Transverse colon (tissue), 4 donors: ENCODE measurements around the gene RUSF1. TPM values are rescaled to one million over a fixed set of nuclear protein-coding genes. Genes with fewer than 3 reads are reported as not detected.

Experiments used
- DNase-seq: peaks from one replicate; pipeline ENCODE4 v3.0.0-alpha.2; 2019
- H3K27ac ChIP-seq, 4 donors: fragments of 200-600 bp; sonication (generic); 2 replicates each; pipeline ENCODE4 v1.5.1; 2016 to 2018; ENCODE audit warnings: inconsistent platforms in 4 of 4
- H3K27me3 ChIP-seq: fragments of 200-600 bp; sonication (generic); 2 replicates; pipeline ENCODE4 v1.5.1; 2017; ENCODE audit warnings: inconsistent platforms
- H3K36me3 ChIP-seq, 4 donors: fragments of 200-600 bp; sonication (generic); 2 replicates each; pipeline ENCODE4 v1.5.1; 2017 to 2019; ENCODE audit warnings: inconsistent platforms in 4 of 4
- H3K4me1 ChIP-seq, 4 donors: fragments of 200-600 bp; sonication (generic); 2 replicates each; pipeline ENCODE4 v1.5.1; 2017 to 2020; ENCODE audit warnings: inconsistent platforms in 4 of 4
- H3K4me3 ChIP-seq, 4 donors: fragments of 200-600 bp; sonication (generic); 1 replicate in 1 of 4; 2 replicates in 3 of 4; pipeline versions ENCODE4 v1.5.1 to v1.6.1; 2017 to 2019; ENCODE audit warnings: inconsistent platforms in 4 of 4
- H3K9me3 ChIP-seq, 2 donors: fragments of 200-600 bp; sonication (generic); 2 replicates each; pipeline ENCODE4 v1.5.1; 2017 to 2019; ENCODE audit warnings: inconsistent platforms in 2 of 2
- EP300 ChIP-seq: sonication (generic); formaldehyde crosslinking; IDR thresholded peaks from one replicate; pipeline ENCODE4 v1.6.1; 2017; ENCODE audit warnings: antibody characterized with exemption, low read depth
- POLR2A ChIP-seq: fragments of 450-650 bp; IDR thresholded peaks from one replicate; pipeline ENCODE4 v1.6.1; 2016; ENCODE audit warnings: antibody characterized with exemption, mild to moderate bottlenecking, moderate library complexity
- POLR2AphosphoS5 ChIP-seq, 3 donors: sonication (generic); formaldehyde crosslinking; IDR thresholded peaks; one replicate each; pipeline ENCODE4 v1.6.1; 2016; ENCODE audit warnings: antibody characterized with exemption in 3 of 3
- WGBS, 2 donors: methylation state at CpG; one replicate each; pipeline ENCODE4 v1.1.5; 2018; ENCODE audit warnings: low coverage in 1 of 2; 5-methylcytosine and 5-hydroxymethylcytosine counted together
- in situ Hi-C, 4 donors: fragments of 200-750 bp; cut with MboI; loops; one replicate each; pipeline versions ENCODE4 v1.15.0 to v1.15.1; 2017; ENCODE audit warnings: low sequenced_read_pairs in 3 of 4, low pct_ligation_motif_present in 1 of 4, low pct_unique_long_range_greater_than_20kb in 1 of 4
- intact Hi-C: fragments of 100-400 bp; cut with DNase I; formaldehyde crosslinking; loops from one replicate; pipeline ENCODE4 v1.15.1; 2023; ENCODE audit warnings: low total_unique reads
- total RNA-seq, 4 donors: library from RNA; depleted of rRNA; stranded (reverse); fragments of >200 nt; gene quantifications; one replicate each; pipeline ENCODE4 v1.1.0, GENCODE V29; 2016
- TF ChIP-seq, protein P1 (sequence below), 5 experiments: fragments of 200-600 bp in 3 of 5; fragments of 450-650 bp in 2 of 5; sonication (generic) in 3 of 5; IDR thresholded peaks; 1 replicate in 2 of 5; 2 replicates in 3 of 5; pipeline ENCODE4 v1.5.1; 2016 to 2017; ENCODE audit warnings: antibody characterized with exemption in 5 of 5, inconsistent platforms in 3 of 5, mild to moderate bottlenecking in 2 of 5, moderate library complexity in 1 of 5

Gene RUSF1
- total RNA-seq, 4 donors from 2014 or later = 49.2 to 86.5 (median 71.3) TPM

GRCh38 chr16:31496670-31497069, 11.5 kb downstream of the RUSF1 start:
- TF ChIP-seq POLR2A = no peak
- TF ChIP-seq, protein P1, sequence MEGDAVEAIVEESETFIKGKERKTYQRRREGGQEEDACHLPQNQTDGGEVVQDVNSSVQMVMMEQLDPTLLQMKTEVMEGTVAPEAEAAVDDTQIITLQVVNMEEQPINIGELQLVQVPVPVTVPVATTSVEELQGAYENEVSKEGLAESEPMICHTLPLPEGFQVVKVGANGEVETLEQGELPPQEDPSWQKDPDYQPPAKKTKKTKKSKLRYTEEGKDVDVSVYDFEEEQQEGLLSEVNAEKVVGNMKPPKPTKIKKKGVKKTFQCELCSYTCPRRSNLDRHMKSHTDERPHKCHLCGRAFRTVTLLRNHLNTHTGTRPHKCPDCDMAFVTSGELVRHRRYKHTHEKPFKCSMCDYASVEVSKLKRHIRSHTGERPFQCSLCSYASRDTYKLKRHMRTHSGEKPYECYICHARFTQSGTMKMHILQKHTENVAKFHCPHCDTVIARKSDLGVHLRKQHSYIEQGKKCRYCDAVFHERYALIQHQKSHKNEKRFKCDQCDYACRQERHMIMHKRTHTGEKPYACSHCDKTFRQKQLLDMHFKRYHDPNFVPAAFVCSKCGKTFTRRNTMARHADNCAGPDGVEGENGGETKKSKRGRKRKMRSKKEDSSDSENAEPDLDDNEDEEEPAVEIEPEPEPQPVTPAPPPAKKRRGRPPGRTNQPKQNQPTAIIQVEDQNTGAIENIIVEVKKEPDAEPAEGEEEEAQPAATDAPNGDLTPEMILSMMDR (IDR thresholded peaks at IDR 0.05) = no peak
- no peak for TF ChIP-seq POLR2AphosphoS5 (IDR thresholded peaks at IDR 0.05)
- no peak for TF ChIP-seq EP300
- intact Hi-C loops (no loop called here), in situ Hi-C loops (loop anchor here in 1 of 4 donors (25.0 kb wide), 1 partner anchor 109 kb away; the partner anchor contains the start of gene ITGAD)
- Histone ChIP-seq H3K36me3 (peaks cover 0 to 34% (median 14%) of the 10 kb centered on the region in 4 donors), H3K9me3 (no peaks in the 10 kb centered on the region), H3K4me1 (no peaks in the 10 kb centered on the region), H3K27ac (no peak overlapping the region), H3K4me3 (no peak overlapping the region), H3K27me3 (no peaks in the 10 kb centered on the region)
- WGBS, 2 donors = 91% methylated on average over 10 of the region's 10 CpGs; no CpG with 5 or more reads in 1 of the 2 donors
- DNase-seq = no peak

DNA sequence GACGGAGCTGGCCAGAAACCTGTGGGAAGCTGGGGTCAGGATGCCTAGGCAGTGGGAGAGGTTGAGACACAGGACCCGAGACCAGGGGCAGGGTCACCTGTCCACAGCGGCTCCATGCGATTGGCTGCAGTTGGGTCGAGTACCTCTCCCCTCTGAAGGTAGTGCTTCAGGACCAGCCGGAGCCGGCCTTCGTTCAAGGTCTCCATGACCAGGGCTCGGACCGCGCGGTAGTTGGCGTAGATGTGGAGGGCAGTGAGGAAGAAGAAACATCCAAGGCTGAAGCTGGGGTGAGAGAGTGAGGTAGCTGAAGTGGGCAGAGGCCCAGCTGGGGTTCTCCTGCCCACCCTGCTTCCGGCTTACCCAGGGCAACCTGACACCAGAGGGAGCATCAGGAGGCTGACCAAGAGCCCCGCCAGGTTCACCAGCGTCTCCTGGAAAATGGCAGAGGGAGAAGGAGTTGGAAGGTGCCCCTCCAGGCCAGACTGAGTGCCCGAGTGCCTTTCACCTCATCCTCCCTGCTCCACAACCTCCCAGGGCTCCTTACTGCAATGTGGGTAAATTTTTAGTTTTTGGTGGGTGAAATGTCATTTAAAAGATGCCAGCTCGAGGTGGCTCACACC, 14.6 kb downstream of the RUSF1 start:
- TF ChIP-seq POLR2A = no peak
- TF ChIP-seq, protein P1 (IDR thresholded peaks at IDR 0.05) = no peak
- TF ChIP-seq EP300 = no peak
- no peak for TF ChIP-seq POLR2AphosphoS5 (IDR thresholded peaks at IDR 0.05)
- Histone ChIP-seq H3K27ac (no peak overlapping the region), H3K4me1 (peaks cover 0 to 1% (median under 1%) of the 10 kb centered on the region in 4 donors), H3K4me3 (no peak overlapping the region), H3K36me3 (peaks cover 0 to 24% (median 8%) of the 10 kb centered on the region in 4 donors), H3K27me3 (no peaks in the 10 kb centered on the region), H3K9me3 (no peaks in the 10 kb centered on the region)
- in situ Hi-C loops = loop anchor here in 1 of 4 donors (25.0 kb wide), 1 partner anchor 106 kb away; the partner anchor contains the start of gene ITGAD
- WGBS, 2 donors = 94% methylated on average over 18 of the region's 18 CpGs; no CpG with 5 or more reads in 1 of the 2 donors
- intact Hi-C loops = no loop called here
- DNase-seq = no peak

DNA sequence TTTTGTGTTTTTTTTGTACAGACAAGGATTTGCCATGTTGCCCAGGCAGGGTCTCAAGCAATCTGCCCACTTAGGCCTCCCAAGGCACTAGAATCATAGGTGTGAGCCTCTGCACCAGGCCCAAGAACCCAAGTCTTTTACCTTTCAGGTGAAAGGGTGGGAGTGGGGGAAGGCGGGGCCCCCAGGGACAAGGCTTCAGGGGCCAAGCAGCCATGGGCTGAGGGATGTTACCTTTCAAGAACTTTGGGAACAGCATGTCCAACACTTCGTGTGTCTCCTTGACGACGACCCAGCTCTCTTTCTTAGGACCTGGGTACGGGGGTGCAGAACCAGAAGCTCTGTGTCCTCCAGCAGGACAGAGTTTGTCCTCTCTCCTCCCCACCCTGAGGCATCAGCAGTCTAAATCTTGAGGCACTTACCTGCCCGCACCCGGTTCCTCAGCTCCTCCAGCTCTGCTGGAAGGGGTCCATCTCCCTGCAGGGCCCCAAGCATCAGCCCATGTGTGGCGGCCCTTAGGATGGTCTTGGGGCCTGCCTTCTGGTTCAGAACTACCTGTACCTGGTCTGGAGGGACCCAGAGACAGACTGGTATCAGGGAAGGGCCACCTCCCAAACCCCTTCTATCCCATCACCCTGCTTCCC, 16.3 kb downstream of the RUSF1 start:
- H3K36me3 ChIP-seq = peaks cover 0 to 20% (median 5%) of the 10 kb centered on the region in 4 donors
- WGBS, 2 donors = 94% methylated on average over 8 of the region's 8 CpGs; no CpG with 5 or more reads in 1 of the 2 donors
- TF ChIP-seq, protein P1 (IDR thresholded peaks at IDR 0.05) = no peak
- TF ChIP-seq POLR2AphosphoS5 (IDR thresholded peaks at IDR 0.05) = no peak
- no peak for TF ChIP-seq EP300
- no peak for TF ChIP-seq POLR2A
- H3K27ac ChIP-seq = no peak overlapping the region
- H3K4me3 ChIP-seq = no peak overlapping the region
- in situ Hi-C loops = loop anchor here in 1 of 4 donors (25.0 kb wide), 1 partner anchor 105 kb away; the partner anchor contains the start of gene ITGAD
- no peaks in the 10 kb centered on the region for H3K9me3 ChIP-seq
- peaks cover 4 to 18% (median 16%) of the 10 kb centered on the region in 4 donors for H3K4me1 ChIP-seq
- DNase-seq = no peak
- H3K27me3 ChIP-seq = peaks cover 5% of the 10 kb centered on the region
- intact Hi-C loops = no loop called here
